ENCODE measurements around the gene YWHAG.
"Not testable (repeated sequence)": the region's sequence is repeated elsewhere in the genome, so short reads cannot be mapped to it uniquely, and the experiment has no call there.

The YWHAG gene

DNA sequence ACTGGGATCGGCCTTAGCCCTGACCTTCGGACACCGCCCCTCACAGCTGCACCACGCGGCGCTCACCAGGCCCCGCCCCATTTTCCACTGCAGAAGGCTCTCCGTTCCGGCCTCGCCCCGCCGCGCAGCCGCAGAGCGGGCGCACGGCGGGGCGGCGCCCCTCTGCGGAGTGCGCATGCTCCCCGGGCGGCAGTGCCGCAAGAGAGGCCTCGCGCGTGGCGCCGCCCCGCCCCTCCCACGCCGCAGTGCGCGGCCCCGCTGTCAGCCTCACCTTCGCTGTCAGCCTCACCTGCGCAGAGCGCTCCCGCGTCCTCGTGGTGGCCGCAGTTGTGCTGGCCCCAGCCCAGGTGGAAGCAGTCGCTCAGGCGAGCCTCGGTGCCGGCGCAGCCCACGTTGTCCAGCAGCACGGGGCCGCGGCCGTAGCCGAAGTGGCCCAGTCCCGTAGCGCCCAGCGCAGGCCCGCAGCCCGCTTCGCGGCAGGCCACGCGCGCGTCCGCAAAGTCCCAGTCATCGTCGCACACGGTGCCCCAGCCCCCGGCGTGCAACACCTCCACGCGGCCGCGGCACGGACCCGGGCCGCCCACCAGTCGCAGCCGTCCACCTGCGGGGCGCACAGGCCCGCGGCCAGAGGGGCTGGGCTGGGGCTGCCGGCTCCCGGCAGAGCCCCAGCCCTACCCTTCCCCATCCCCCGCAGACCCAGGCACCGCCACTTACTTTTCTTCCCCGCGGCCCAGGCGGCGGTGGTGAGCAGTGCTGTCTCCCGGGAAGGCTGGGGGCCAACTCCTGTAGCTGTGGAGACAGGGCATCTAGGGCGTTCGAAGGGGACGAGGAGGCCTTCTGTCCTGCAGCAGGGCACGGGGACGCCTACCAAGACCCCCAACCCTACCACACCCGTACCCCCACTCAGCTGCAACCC is 34.6 kb upstream of the YWHAG start:
- H3K27ac ChIP-seq (ENCODE audit: low read depth, low read length) = peak overlapping the region; percentile 7
- H3K4me2 ChIP-seq (ENCODE audit: low read length) = peak overlapping the region; percentile 100
- H3K9me3 ChIP-seq (ENCODE audit: insufficient read depth, low read depth, low read length) = no peaks in the 10 kb centered on the region
- peak overlapping the region; percentile 98 for H2AFZ ChIP-seq (ENCODE audit: insufficient read depth, low read length, poor library complexity)
- H3K36me3 ChIP-seq (ENCODE audit: control insufficient read depth in 1 of 2, insufficient read depth in 2 of 2, low read length in 2 of 2) = no peaks in the 10 kb centered on the region
- peaks cover 3% of the 10 kb centered on the region for H3K79me2 ChIP-seq (ENCODE audit: control insufficient read depth, insufficient read depth, low read length, poor library complexity)
- peaks cover 10 to 14% of the 10 kb centered on the region in 2 experiments for H3K4me1 ChIP-seq (ENCODE audit: control insufficient read depth in 1 of 2, insufficient read depth in 2 of 2, low read length in 2 of 2)
- no peak overlapping the region for H2BK12ac ChIP-seq (ENCODE audit: low read length)
- peak overlapping the region; percentile 96 for H4K91ac ChIP-seq (ENCODE audit: low read depth, low read length)
- H3K27me3 ChIP-seq (ENCODE audit: insufficient read depth, low read length) = no peaks in the 10 kb centered on the region
- H3K9ac ChIP-seq (ENCODE audit: low read length) = peak overlapping the region; percentile 91
- H2AK5ac ChIP-seq (ENCODE audit: low read length) = peak overlapping the region; percentile 86
- H2BK5ac ChIP-seq (ENCODE audit: low read depth, low read length, poor library complexity) = peak overlapping the region; percentile 43
- peak overlapping the region; percentile 96 for H3K4me3 ChIP-seq (ENCODE audit: low read depth, low read length)
- H3K18ac ChIP-seq (ENCODE audit: low read length) = peak overlapping the region; percentile 93
- H2BK120ac ChIP-seq (ENCODE audit: insufficient read depth, low read length, poor library complexity) = peak overlapping the region; percentile 70
- H3K4ac ChIP-seq (ENCODE audit: low read depth, low read length) = peak overlapping the region; percentile 77
- H3K23ac ChIP-seq (ENCODE audit: low read length) = peak overlapping the region; percentile 60
- peaks cover 12% of the 10 kb centered on the region for H3K79me1 ChIP-seq (ENCODE audit: low read length)
- WGBS (ENCODE audit: extremely low coverage, insufficient coverage, insufficient read length) = no CpG with 5 or more reads among the region's 99 CpGs
- peak overlapping the region; percentile 99 for H4K12ac ChIP-seq (ENCODE audit: low read depth, low read length)
- H3K14ac ChIP-seq (ENCODE audit: low read length) = peak overlapping the region; percentile 99
- H4K8ac ChIP-seq (ENCODE audit: low read depth, low read length) = peak overlapping the region; percentile 96
- DNase-seq = peak; percentile 87 to 97

DNA sequence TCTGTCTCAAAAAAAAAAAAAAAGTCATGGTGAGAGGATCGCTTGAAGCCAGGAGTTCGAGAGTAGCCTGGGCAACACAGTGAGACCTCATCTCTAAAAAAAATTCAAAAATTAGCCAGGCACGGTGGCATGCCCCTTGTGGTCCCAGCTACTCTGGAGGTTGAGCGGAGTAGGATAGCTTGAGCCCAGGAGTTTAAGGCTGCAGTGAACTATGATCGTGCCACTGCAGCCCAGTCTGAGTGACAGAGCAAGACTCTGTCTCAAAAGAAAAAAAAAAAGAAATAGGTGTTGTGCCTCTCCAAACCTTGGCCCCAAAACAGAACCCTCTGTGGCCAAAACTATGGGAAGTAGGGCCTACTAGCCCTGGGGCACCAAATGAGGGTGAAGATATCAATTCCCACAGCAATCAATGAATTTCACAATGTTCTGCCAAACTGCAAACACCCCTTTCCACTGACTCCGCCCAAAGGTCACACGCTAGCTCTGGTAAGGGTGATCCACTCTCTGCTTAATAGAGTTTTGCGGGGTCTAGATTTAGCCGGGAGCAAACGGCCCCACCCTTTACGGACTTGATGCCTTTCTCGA is 33.8 kb upstream of the YWHAG start:
- Histone ChIP-seq H3K79me1 (ENCODE audit: low read length) (peaks cover 12% of the 10 kb centered on the region), H3K4me3 (ENCODE audit: low read depth, low read length) (peak overlapping the region; percentile 20), H3K9me3 (ENCODE audit: insufficient read depth, low read depth, low read length) (no peaks in the 10 kb centered on the region), H4K91ac (ENCODE audit: low read depth, low read length) (peak overlapping the region; percentile 69), H4K12ac (ENCODE audit: low read depth, low read length) (peak overlapping the region; percentile 43), H3K4me2 (ENCODE audit: low read length) (peak overlapping the region; percentile 100), H3K14ac (ENCODE audit: low read length) (peak overlapping the region; percentile 7), H3K18ac (ENCODE audit: low read length) (peak overlapping the region; percentile 1), H3K4me1 (ENCODE audit: control insufficient read depth in 1 of 2, insufficient read depth in 2 of 2, low read length in 2 of 2) (peaks cover 10 to 14% of the 10 kb centered on the region in 2 experiments), H2BK5ac (ENCODE audit: low read depth, low read length, poor library complexity) (peak overlapping the region; percentile 0), H3K9ac (ENCODE audit: low read length) (peak overlapping the region; percentile 28), H4K8ac (ENCODE audit: low read depth, low read length) (peak overlapping the region; percentile 20), H3K27me3 (ENCODE audit: insufficient read depth, low read length) (no peaks in the 10 kb centered on the region), H3K36me3 (ENCODE audit: control insufficient read depth in 1 of 2, insufficient read depth in 2 of 2, low read length in 2 of 2) (no peaks in the 10 kb centered on the region), H2AK5ac (ENCODE audit: low read length) (no peak overlapping the region), H2AFZ (ENCODE audit: insufficient read depth, low read length, poor library complexity) (peak overlapping the region; percentile 53), H3K27ac (ENCODE audit: low read depth, low read length) (no peak overlapping the region), H3K4ac (ENCODE audit: low read depth, low read length) (peak overlapping the region; percentile 3), H2BK120ac (ENCODE audit: insufficient read depth, low read length, poor library complexity) (peak overlapping the region; percentile 19), H3K79me2 (ENCODE audit: control insufficient read depth, insufficient read depth, low read length, poor library complexity) (peaks cover 3% of the 10 kb centered on the region), H2BK12ac (ENCODE audit: low read length) (peak overlapping the region; percentile 25), H3K23ac (ENCODE audit: low read length) (no peak overlapping the region)
- DNase-seq = no peak
- no CpG with 5 or more reads among the region's 12 CpGs for WGBS (ENCODE audit: extremely low coverage, insufficient coverage, insufficient read length)

DNA sequence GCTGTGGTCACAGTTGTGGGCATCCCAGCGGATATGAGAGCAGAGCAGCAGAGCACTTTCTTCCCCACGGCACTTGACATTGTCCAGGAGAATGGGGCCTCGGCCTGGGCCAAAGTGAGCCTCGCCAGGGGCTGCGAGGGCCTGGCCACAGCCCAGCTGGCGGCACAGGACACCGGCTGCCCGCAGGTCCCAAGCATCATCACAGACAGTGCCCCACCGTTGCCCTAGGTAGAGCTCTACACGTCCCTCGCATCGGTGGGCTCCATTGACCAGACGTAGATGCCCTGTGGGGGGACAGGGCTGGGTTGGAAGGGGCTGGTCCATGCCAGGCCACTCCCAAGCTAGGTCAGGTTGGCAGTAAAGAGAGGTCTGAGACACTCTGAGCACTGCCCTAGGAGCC is 31.3 kb upstream of the YWHAG start:
- no peak overlapping the region for H2BK120ac ChIP-seq (ENCODE audit: insufficient read depth, low read length, poor library complexity)
- H3K9me3 ChIP-seq (ENCODE audit: insufficient read depth, low read depth, low read length) = no peaks in the 10 kb centered on the region
- peak overlapping the region; percentile 16 for H4K91ac ChIP-seq (ENCODE audit: low read depth, low read length)
- no CpG with 5 or more reads among the region's 13 CpGs for WGBS (ENCODE audit: extremely low coverage, insufficient coverage, insufficient read length)
- H3K18ac ChIP-seq (ENCODE audit: low read length) = no peak overlapping the region
- H2BK12ac ChIP-seq (ENCODE audit: low read length) = peak overlapping the region; percentile 42
- H2AK5ac ChIP-seq (ENCODE audit: low read length) = peak overlapping the region; percentile 71
- no peak overlapping the region for H2BK5ac ChIP-seq (ENCODE audit: low read depth, low read length, poor library complexity)
- H3K23ac ChIP-seq (ENCODE audit: low read length) = no peak overlapping the region
- H3K9ac ChIP-seq (ENCODE audit: low read length) = peak overlapping the region; percentile 46
- H3K27ac ChIP-seq (ENCODE audit: low read depth, low read length) = no peak overlapping the region
- no peak overlapping the region for H2AFZ ChIP-seq (ENCODE audit: insufficient read depth, low read length, poor library complexity)
- H3K79me1 ChIP-seq (ENCODE audit: low read length) = peaks cover 12% of the 10 kb centered on the region
- no peak overlapping the region for H3K4me2 ChIP-seq (ENCODE audit: low read length)
- H4K8ac ChIP-seq (ENCODE audit: low read depth, low read length) = no peak overlapping the region
- DNase-seq = no peak
- H3K4me3 ChIP-seq (ENCODE audit: low read depth, low read length) = no peak overlapping the region
- no peak overlapping the region for H4K12ac ChIP-seq (ENCODE audit: low read depth, low read length)
- peaks cover 10 to 11% of the 10 kb centered on the region in 2 experiments for H3K4me1 ChIP-seq (ENCODE audit: control insufficient read depth in 1 of 2, insufficient read depth in 2 of 2, low read length in 2 of 2)
- H3K4ac ChIP-seq (ENCODE audit: low read depth, low read length) = no peak overlapping the region
- H3K36me3 ChIP-seq (ENCODE audit: control insufficient read depth in 1 of 2, insufficient read depth in 2 of 2, low read length in 2 of 2) = no peaks in the 10 kb centered on the region
- no peaks in the 10 kb centered on the region for H3K27me3 ChIP-seq (ENCODE audit: insufficient read depth, low read length)
- H3K14ac ChIP-seq (ENCODE audit: low read length) = peak overlapping the region; percentile 3
- peaks cover 3% of the 10 kb centered on the region for H3K79me2 ChIP-seq (ENCODE audit: control insufficient read depth, insufficient read depth, low read length, poor library complexity)

DNA sequence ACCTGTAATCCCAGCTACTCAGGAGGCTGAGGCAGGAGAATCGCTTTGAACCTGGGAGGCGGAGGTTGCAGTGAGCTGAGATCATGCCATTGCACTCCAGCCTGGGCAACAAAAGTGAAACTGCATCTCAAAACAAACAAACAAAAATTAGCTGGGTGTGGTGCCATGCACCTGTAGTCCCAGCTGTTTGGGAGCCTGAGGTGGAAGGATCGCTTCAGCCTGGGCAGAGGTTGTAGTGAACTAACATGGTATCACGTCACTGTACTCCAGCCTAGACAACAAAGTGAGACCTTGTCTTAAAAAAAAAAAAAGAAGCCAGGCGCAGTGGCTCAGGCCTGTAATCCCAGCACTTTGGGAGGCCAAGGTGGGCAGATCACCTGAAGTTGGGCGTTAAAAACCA is 29.0 kb upstream of the YWHAG start:
- H3K14ac ChIP-seq (ENCODE audit: low read length); H3K4me3 ChIP-seq (ENCODE audit: low read depth, low read length); H3K9ac ChIP-seq (ENCODE audit: low read length); H2AK5ac ChIP-seq (ENCODE audit: low read length); H3K9me3 ChIP-seq (ENCODE audit: insufficient read depth, low read depth, low read length); H3K4me2 ChIP-seq (ENCODE audit: low read length); H3K27ac ChIP-seq (ENCODE audit: low read depth, low read length); H4K91ac ChIP-seq (ENCODE audit: low read depth, low read length); H3K4me1 ChIP-seq (ENCODE audit: control insufficient read depth in 1 of 2, insufficient read depth in 2 of 2, low read length in 2 of 2); H2BK5ac ChIP-seq (ENCODE audit: low read depth, low read length, poor library complexity); H3K23ac ChIP-seq (ENCODE audit: low read length); H2BK120ac ChIP-seq (ENCODE audit: insufficient read depth, low read length, poor library complexity); H2AFZ ChIP-seq (ENCODE audit: insufficient read depth, low read length, poor library complexity); H2BK12ac ChIP-seq (ENCODE audit: low read length); H3K36me3 ChIP-seq (ENCODE audit: control insufficient read depth in 1 of 2, insufficient read depth in 2 of 2, low read length in 2 of 2); H3K79me2 ChIP-seq (ENCODE audit: control insufficient read depth, insufficient read depth, low read length, poor library complexity); H3K18ac ChIP-seq (ENCODE audit: low read length); H3K4ac ChIP-seq (ENCODE audit: low read depth, low read length); H4K12ac ChIP-seq (ENCODE audit: low read depth, low read length); H3K27me3 ChIP-seq (ENCODE audit: insufficient read depth, low read length); DNase-seq; H3K79me1 ChIP-seq (ENCODE audit: low read length); H4K8ac ChIP-seq (ENCODE audit: low read depth, low read length): not testable (repeated sequence)
- no CpG with 5 or more reads among the region's 6 CpGs for WGBS (ENCODE audit: extremely low coverage, insufficient coverage, insufficient read length)

All from trophoblast cell (in vitro differentiated cells and primary cell).